GM18520 (cell line): ENCODE data around the gene FERMT3.
"Not testable (repeated sequence)": the region's sequence is repeated elsewhere in the genome, so short reads cannot be mapped to it uniquely, and the experiment has no call there.

Source experiments
- ATAC-seq: cut with Tn5 transposase; IDR thresholded peaks from one replicate; pipeline ENCODE4 v1.9.1; 2021; ENCODE audit not compliant: unreplicated experiment

FERMT3 gene

DNA sequence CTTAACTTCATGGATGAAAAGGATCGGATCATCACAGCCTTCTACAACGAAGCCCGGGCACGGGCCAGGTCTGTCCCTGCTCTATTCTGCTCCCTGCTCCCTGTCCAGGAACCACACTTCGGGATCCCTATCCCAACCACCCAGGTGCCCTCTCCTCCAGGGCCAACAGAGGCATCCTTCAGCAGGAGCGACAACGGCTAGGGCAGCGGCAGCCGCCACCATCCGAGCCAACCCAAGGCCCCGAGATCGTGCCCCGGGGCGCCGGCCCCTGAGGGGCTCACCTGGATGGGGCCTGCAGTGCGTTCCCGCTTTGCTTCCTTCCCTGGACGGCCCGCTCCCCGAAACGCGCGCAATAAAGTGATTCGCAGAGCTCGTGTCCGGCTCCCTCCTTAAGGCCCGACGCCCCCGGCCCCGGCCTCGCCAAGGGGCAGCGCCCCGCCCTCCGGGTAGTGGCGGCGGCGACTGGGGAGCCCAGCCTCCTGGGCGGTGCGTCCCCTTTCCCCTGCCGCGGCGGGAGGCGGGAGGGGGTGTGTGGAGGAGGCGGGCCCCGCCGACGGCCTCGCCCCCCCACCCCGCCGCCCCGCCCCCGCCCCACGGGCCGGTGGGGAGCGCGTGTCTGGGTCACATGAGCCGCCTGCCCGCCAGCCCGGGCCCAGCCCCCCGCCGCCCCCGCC, 27.5 kb downstream of the FERMT3 start, which contains the start of gene VEGFB:
TSS of gene VEGFB (plus strand) at position 672 of the 674 bp plus-strand sequence. CDS start 250 bp downstream, outside the sequence.
- no peak for ATAC-seq

GRCh38 chr11:64234647-64235379, 28.3 kb downstream of the FERMT3 start:
- ATAC-seq, result no peak

DNA sequence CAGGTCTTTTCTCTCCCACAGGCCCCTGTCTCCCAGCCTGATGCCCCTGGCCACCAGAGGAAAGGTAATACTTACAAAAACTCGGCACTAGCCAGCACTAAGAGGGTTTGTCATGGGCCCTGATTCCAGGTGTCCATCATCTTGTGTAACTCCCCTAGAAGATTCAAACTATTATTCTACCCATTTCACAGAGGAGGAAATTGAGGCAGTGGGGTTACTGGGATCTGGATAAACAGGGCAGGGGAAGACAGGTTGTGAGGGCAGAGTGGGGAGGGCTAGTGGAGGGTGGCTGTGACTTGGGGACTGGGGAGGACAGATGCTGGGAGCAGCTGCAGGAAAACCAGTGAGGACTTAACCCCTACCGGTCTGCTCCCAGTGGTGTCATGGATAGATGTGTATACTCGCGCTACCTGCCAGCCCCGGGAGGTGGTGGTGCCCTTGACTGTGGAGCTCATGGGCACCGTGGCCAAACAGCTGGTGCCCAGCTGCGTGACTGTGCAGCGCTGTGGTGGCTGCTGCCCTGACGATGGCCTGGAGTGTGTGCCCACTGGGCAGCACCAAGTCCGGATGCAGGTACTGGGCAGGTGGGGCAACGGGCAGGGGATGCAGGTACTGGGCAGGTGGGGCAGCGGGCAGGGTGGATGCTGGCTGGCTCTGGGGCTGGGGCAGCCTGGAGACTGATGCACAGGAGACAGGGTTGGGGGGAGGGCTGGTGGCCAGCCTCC, 29.1 kb downstream of the FERMT3 start:
- no peak for ATAC-seq

DNA sequence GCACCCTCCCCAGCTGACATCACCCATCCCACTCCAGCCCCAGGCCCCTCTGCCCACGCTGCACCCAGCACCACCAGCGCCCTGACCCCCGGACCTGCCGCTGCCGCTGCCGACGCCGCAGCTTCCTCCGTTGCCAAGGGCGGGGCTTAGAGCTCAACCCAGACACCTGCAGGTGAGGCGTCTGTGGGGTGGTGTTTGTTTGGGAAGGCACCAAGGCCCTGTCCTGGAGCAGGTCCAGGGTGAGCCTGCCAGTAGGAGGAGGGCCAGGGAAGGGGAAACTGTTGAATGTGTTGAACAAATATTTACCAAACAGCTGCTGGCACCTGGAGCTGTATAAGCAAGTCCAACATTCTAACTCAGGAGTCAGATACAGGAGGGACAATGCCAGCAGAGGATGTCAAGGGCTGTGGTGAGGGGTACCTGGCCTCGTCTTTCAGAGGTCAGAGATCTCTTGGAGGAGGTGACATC, 31.0 kb downstream of the FERMT3 start:
- no peak for ATAC-seq

DNA sequence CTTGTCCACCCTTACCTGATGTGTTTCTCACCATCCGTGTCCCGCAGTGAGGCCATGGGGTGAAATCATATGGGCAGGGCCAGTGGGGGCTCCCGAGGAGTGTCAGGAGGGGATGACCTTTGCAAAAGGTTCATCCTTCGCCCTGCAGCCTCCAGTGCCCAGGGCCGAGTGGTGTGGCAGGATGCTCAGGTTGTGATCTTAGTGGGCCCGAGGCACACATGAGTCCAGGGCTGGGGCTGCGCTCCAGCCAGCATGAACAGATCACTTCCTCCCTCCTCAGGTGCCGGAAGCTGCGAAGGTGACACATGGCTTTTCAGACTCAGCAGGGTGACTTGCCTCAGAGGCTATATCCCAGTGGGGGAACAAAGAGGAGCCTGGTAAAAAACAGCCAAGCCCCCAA, 31.6 kb downstream of the FERMT3 start:
- no peak for ATAC-seq

- ATAC-seq, result no peak
Observed at GRCh38 chr11:64238999-64239398, 32.5 kb downstream of the FERMT3 start.

GRCh38 chr11:64239662-64240434, 33.3 kb downstream of the FERMT3 start:
- no peak for ATAC-seq

- ATAC-seq, result peak; percentile 55
Observed at GRCh38 chr11:64240435-64241240, 34.1 kb downstream of the FERMT3 start, which contains the start of gene FKBP2. FKBP2 (plus strand) TSS chr11:64241095; CDS start chr11:64242388, 1,293 bp downstream.

- ATAC-seq, result peak; percentile 48
Observed at GRCh38 chr11:64241241-64241490, 34.6 kb downstream of the FERMT3 start.

- ATAC-seq, result peak; percentile 5
Observed at GRCh38 chr11:64241491-64242374, 35.2 kb downstream of the FERMT3 start.

GRCh38 chr11:64243236-64243854, 36.8 kb downstream of the FERMT3 start:
- no peak for ATAC-seq

DNA sequence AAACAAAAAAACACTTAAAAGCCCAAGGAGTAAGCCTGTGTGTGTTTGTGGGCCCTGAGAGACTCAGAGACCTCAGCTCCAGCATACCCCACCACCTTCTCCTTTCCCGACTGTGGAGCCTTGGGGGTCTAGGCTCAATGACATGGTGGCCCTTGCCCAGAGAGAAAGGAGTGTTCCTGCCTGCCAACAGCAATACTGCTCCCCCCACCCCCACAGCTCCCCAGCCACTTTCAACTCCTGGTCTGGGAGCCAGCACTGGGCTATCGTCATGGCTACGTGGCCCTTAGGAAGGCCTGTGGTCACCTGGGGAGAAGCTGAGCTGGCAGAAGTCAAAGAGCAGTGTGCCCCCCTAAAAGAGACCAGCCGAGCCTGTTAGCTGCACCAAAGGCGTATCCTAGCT, 37.6 kb downstream of the FERMT3 start:
- ATAC-seq, result no peak

- ATAC-seq, result no peak
Observed at GRCh38 chr11:64244966-64245365, 38.4 kb downstream of the FERMT3 start.

DNA sequence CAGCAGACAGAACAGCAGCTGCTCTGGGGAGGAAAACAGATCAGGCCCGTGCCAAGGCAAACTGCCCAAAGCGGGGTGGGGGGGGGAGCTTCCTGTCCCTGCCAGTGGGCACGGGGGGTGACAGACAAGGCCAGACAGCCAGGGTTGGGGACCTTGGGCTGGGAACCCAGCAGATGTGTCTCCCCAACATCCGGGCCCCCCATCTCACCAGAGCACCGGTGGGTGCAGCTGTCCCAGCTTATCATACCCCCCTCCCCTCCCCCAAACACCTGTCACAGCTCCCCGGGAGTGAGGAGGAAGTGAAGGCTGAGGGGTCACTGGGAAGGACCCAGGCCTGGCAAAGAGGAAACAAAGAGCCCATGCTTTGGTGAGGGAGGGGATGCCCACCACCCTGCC, 38.9 kb downstream of the FERMT3 start:
- ATAC-seq, result no peak

- no peak for ATAC-seq
Observed at GRCh38 chr11:64245797-64246620, 39.5 kb downstream of the FERMT3 start.

GRCh38 chr11:64246621-64246870, 40.0 kb downstream of the FERMT3 start:
- not testable (repeated sequence) for ATAC-seq

DNA sequence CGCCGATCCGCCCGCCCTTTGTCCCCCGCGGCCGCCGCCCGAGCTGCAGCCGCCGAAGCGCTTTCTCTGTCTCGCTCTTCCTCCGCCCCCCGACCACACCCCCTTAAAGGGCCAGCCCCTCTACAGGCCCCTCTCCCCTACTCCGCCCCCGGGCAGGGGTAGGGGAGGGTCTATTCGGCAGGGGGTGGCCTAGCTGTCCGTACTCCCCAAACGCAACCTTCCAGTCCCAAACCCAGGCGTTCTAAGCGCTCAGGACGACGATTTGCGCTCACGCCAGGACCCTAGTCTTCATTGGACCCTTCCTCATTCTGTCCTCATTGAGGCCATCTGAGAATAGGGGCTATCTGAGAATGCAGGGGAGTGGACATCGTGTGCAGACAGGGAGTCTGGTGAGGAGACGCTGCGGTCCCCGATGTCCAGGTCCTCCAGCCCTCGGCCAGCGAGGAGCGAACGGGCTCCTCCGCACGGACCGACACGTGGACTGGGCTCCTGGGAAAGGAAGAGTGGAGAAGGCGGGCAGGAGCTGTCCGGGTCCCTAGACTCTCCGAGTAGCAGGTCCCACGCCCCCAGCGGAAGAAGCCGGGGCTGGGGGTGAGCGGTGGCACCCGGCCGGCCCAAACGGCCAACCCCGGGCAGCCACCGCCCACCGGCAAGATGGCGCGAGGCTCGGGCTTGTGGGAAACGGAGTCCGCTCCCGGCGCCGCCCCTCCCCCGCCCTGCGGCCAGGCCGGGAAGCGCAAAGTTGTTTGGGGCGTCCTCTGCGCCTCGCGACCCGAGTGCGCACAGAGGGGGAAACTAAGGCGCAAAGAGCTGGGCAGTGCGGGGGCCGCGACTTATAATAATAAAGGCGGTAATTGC, 40.6 kb downstream of the FERMT3 start, which contains the start of gene PPP1R14B:
TSS of gene PPP1R14B (minus strand) at position 73 of the 858 bp plus-strand sequence. CDS start 270 bp downstream, outside the sequence.
- no peak for ATAC-seq
